HCT116 (cell line): ENCODE results near the gene AOC1. TPM values are rescaled to one million over a fixed set of nuclear protein-coding genes. Genes with fewer than 3 reads are reported as not detected.

Experiments
- ATAC-seq: fragments of 200-7000 bp; cut with Tn5 transposase; 2 replicates; pipeline ENCODE4 v1.9.1; 2020; ENCODE audit warnings: mild to moderate bottlenecking, moderate library complexity
- BruUV-seq: library from RNA; stranded (reverse); fragments of 400-500 nt; replicated peaks from 2 replicates; lab custom pipeline; 2021; lab: Mats Ljungman, UMichigan
- CTCF ChIA-PET: fragments of 300-600 bp; sonication (Branson Sonifier 250); formaldehyde crosslinking; loops from one replicate; lab custom pipeline; 2021; ENCODE audit warnings: antibody characterized with exemption; lab: Charles Lee
- POLR2A ChIA-PET: fragments of 300-600, 350-600 bp; sonication (Branson Sonifier 250); formaldehyde crosslinking; loops from one replicate; lab custom pipeline; 2021; ENCODE audit warnings: antibody characterized with exemption; lab: Charles Lee
- RAD21 ChIA-PET, 2 experiments: fragments of 300-600 bp; sonication (Branson Sonifier 250); formaldehyde crosslinking; loops; one replicate each; lab custom pipeline; 2023; ENCODE audit warnings: low total read pairs in 2 of 2; ENCODE audit not compliant: uncharacterized antibody in 2 of 2, unreplicated experiment in 2 of 2, low non-redundant PET in 1 of 2; lab: Charles Lee
- DNase-seq: peaks from one replicate; pipeline ENCODE4 v3.0.0-alpha.2; 2010; ENCODE audit warnings: low read depth, low spot score
- H2AFZ ChIP-seq: fragments of 200-600 bp; shearing (Covaris generic), sonication (generic); 2 replicates; pipeline ENCODE4 v1.6.1; 2017; ENCODE audit warnings: low read depth, mixed run types, mixed read lengths, antibody characterized with exemption, low read length; ENCODE audit not compliant: poor library complexity, severe bottlenecking
- H3K27ac ChIP-seq: 2 replicates; pipeline ENCODE4 v1.5.1; 2012; ENCODE audit warnings: low read depth, low read length
- H3K27me3 ChIP-seq: fragments of 200-600 bp; sonication (generic); 2 replicates; pipeline ENCODE4 v1.6.1; 2016; ENCODE audit warnings: mixed run types, low read length, mixed read lengths; ENCODE audit not compliant: insufficient read depth
- H3K36me3 ChIP-seq, 2 experiments: fragments of 200-500 bp in 1 of 2; fragments of 200-600 bp in 1 of 2; sonication (Bioruptor generic) in 1 of 2; sonication (generic) in 1 of 2; 2 replicates each; pipeline versions ENCODE4 v1.5.1 to v1.6.1; 2014 to 2016; ENCODE audit warnings: low read length in 2 of 2, inconsistent platforms in 1 of 2, mixed read lengths in 1 of 2, mixed run types in 1 of 2; ENCODE audit not compliant: insufficient read depth in 2 of 2, control insufficient read depth in 1 of 2
- H3K4me1 ChIP-seq, 2 experiments: fragments of 200-600 bp in 1 of 2; sonication (generic) in 1 of 2; 2 replicates each; pipeline versions ENCODE4 v1.5.1 to v1.6.1; 2012 to 2017; ENCODE audit warnings: low read length in 2 of 2, inconsistent platforms in 1 of 2, mild to moderate bottlenecking in 1 of 2, mixed read lengths in 1 of 2, mixed run types in 1 of 2, moderate library complexity in 1 of 2; ENCODE audit not compliant: insufficient read depth in 2 of 2, control insufficient read depth in 1 of 2
- H3K4me2 ChIP-seq: fragments of 200-600 bp; sonication (generic); 2 replicates; pipeline ENCODE4 v1.6.1; 2017; ENCODE audit warnings: mixed run types, low read length, mixed read lengths
- H3K4me3 ChIP-seq, 2 experiments: fragments of 200-600 bp in 1 of 2; sonication (generic) in 1 of 2; replicated peaks in 1 of 2; 2 replicates each; pipeline ENCODE4 v1.5.1; 2011 to 2016; ENCODE audit warnings: low read length in 2 of 2, control low read depth in 1 of 2, low read depth in 1 of 2, mild to moderate bottlenecking in 1 of 2, mixed read lengths in 1 of 2, mixed run types in 1 of 2
- H3K79me2 ChIP-seq: fragments of 200-600 bp; sonication (generic); 2 replicates; pipeline ENCODE4 v1.6.1; 2017; ENCODE audit warnings: mild to moderate bottlenecking, mixed run types, low read length, moderate library complexity, mixed read lengths; ENCODE audit not compliant: insufficient read depth
- H3K9ac ChIP-seq: fragments of 200-600 bp; sonication (generic); 2 replicates; pipeline ENCODE4 v1.6.1; 2016; ENCODE audit warnings: low read length, mixed read lengths
- H3K9me2 ChIP-seq: fragments of 200-600 bp; sonication (generic), shearing (Covaris generic); 2 replicates; pipeline ENCODE4 v1.6.1; 2017; ENCODE audit warnings: mixed run types, mild to moderate bottlenecking, moderate library complexity; ENCODE audit not compliant: insufficient read depth
- H3K9me3 ChIP-seq, 2 experiments: fragments of 200-500 bp in 1 of 2; fragments of 200-600 bp in 1 of 2; sonication (Bioruptor generic) in 1 of 2; sonication (generic) in 1 of 2; 2 replicates each; pipeline ENCODE4 v1.6.1; 2014 to 2017; ENCODE audit warnings: low read length in 2 of 2, mixed read lengths in 2 of 2, inconsistent platforms in 1 of 2, low read depth in 1 of 2, mild to moderate bottlenecking in 1 of 2, mixed run types in 1 of 2, moderate library complexity in 1 of 2; ENCODE audit not compliant: control insufficient read depth in 1 of 2, insufficient read depth in 1 of 2
- H4K20me1 ChIP-seq: fragments of 200-600 bp; sonication (generic), shearing (Covaris generic); 2 replicates; pipeline ENCODE4 v1.6.1; 2017; ENCODE audit warnings: mixed run types, mild to moderate bottlenecking, moderate library complexity; ENCODE audit not compliant: insufficient read depth
- ELF1 ChIP-seq: IDR thresholded peaks from 2 replicates; pipeline ENCODE4 v1.6.1; 2012; ENCODE audit warnings: low read depth, borderline replicate concordance
- POLR2AphosphoS5 ChIP-seq: IDR thresholded peaks from 2 replicates; pipeline ENCODE4 v1.6.1; 2011; ENCODE audit warnings: mild to moderate bottlenecking, low read depth, low read length, moderate library complexity
- RAD21 ChIP-seq: IDR thresholded peaks from 2 replicates; pipeline ENCODE4 v1.6.1; 2012; ENCODE audit warnings: low read depth, mild to moderate bottlenecking
- SIN3A ChIP-seq: IDR thresholded peaks from 2 replicates; pipeline ENCODE4 v1.6.1; 2012; ENCODE audit warnings: low read depth
- SP1 ChIP-seq: IDR thresholded peaks from 2 replicates; pipeline ENCODE4 v1.6.1; 2012; ENCODE audit warnings: low read depth
- TCF7L2 ChIP-seq: IDR thresholded peaks from 2 replicates; pipeline ENCODE4 v1.7.0; 2011; ENCODE audit warnings: borderline replicate concordance, inconsistent platforms; ENCODE audit not compliant: insufficient read depth, insufficient read length; ENCODE audit errors: extremely low read depth
- ZNF274 ChIP-seq: fragments of 200-500 bp; sonication (Bioruptor generic); IDR thresholded peaks from 2 replicates; pipeline ENCODE4 v1.6.1; 2014; ENCODE audit warnings: mild to moderate bottlenecking, low read depth, low read length, inconsistent platforms
- intact Hi-C: fragments of 100-400 bp; cut with micrococcal nuclease; formaldehyde crosslinking; loops from 2 replicates; pipeline ENCODE4 v1.10.0; 2022
- total RNA-seq: library from RNA; stranded (reverse); gene quantifications from one replicate; pipeline ENCODE4 v1.2.1, GENCODE V29; 2021; ENCODE audit not compliant: unreplicated experiment
- TF ChIP-seq, protein P1 (sequence below): IDR thresholded peaks from 2 replicates; pipeline ENCODE4 v1.6.1; 2012; ENCODE audit warnings: low read depth
- TF ChIP-seq, protein P2 (sequence below), 3 experiments: fragments of 200-600 bp in 1 of 3; sonication (generic) in 1 of 3; IDR thresholded peaks in 2 of 3; conservative IDR thresholded peaks in 1 of 3; 2 replicates each; pipeline ENCODE4 v1.5.1; 2012 to 2017; ENCODE audit warnings: low read depth in 2 of 3, low read length in 2 of 3, antibody characterized with exemption in 1 of 3, borderline replicate concordance in 1 of 3, control low read depth in 1 of 3, mild to moderate bottlenecking in 1 of 3, mixed read lengths in 1 of 3, mixed run types in 1 of 3, moderate library complexity in 1 of 3; ENCODE audit not compliant: insufficient read depth in 1 of 3

The AOC1 gene
- total RNA-seq, 1 experiment from 2014 or later = 0.37 TPM

GRCh38 chr7:150835702-150836280 lies 16.5 kb upstream of the AOC1 start (continued):
- TF ChIP-seq, protein P1, sequence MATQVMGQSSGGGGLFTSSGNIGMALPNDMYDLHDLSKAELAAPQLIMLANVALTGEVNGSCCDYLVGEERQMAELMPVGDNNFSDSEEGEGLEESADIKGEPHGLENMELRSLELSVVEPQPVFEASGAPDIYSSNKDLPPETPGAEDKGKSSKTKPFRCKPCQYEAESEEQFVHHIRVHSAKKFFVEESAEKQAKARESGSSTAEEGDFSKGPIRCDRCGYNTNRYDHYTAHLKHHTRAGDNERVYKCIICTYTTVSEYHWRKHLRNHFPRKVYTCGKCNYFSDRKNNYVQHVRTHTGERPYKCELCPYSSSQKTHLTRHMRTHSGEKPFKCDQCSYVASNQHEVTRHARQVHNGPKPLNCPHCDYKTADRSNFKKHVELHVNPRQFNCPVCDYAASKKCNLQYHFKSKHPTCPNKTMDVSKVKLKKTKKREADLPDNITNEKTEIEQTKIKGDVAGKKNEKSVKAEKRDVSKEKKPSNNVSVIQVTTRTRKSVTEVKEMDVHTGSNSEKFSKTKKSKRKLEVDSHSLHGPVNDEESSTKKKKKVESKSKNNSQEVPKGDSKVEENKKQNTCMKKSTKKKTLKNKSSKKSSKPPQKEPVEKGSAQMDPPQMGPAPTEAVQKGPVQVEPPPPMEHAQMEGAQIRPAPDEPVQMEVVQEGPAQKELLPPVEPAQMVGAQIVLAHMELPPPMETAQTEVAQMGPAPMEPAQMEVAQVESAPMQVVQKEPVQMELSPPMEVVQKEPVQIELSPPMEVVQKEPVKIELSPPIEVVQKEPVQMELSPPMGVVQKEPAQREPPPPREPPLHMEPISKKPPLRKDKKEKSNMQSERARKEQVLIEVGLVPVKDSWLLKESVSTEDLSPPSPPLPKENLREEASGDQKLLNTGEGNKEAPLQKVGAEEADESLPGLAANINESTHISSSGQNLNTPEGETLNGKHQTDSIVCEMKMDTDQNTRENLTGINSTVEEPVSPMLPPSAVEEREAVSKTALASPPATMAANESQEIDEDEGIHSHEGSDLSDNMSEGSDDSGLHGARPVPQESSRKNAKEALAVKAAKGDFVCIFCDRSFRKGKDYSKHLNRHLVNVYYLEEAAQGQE = no peak

- Histone ChIP-seq H3K79me2 (no peaks in the 10 kb centered on the region), H3K36me3 (no peaks in the 10 kb centered on the region), H2AFZ (no peak overlapping the region), H3K4me2 (no peak overlapping the region), H3K4me1 (no peaks in the 10 kb centered on the region), H3K9ac (no peak overlapping the region), H3K9me3 (no peaks in the 10 kb centered on the region), H3K4me3 (no peak overlapping the region), H4K20me1 (no peaks in the 10 kb centered on the region), H3K9me2 (no peaks in the 10 kb centered on the region), H3K27me3 (peaks cover 26% of the 10 kb centered on the region), H3K27ac (no peak overlapping the region)
- DNase-seq (no peak), ATAC-seq (no peak)
- CTCF ChIA-PET = no interaction called here
- RAD21 ChIA-PET = no interaction called here
- TF ChIP-seq SIN3A (no peak), ELF1 (no peak), ZNF274 (no peak), RAD21 (no peak), SP1 (no peak), POLR2AphosphoS5 (no peak), TCF7L2 (no peak)
- TF ChIP-seq, protein P2, sequence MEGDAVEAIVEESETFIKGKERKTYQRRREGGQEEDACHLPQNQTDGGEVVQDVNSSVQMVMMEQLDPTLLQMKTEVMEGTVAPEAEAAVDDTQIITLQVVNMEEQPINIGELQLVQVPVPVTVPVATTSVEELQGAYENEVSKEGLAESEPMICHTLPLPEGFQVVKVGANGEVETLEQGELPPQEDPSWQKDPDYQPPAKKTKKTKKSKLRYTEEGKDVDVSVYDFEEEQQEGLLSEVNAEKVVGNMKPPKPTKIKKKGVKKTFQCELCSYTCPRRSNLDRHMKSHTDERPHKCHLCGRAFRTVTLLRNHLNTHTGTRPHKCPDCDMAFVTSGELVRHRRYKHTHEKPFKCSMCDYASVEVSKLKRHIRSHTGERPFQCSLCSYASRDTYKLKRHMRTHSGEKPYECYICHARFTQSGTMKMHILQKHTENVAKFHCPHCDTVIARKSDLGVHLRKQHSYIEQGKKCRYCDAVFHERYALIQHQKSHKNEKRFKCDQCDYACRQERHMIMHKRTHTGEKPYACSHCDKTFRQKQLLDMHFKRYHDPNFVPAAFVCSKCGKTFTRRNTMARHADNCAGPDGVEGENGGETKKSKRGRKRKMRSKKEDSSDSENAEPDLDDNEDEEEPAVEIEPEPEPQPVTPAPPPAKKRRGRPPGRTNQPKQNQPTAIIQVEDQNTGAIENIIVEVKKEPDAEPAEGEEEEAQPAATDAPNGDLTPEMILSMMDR (IDR thresholded peaks at IDR 0.05 in 2 of 3, conservative IDR thresholded peaks at IDR 0.05 in 1 of 3; ENCODE audit: borderline replicate concordance in 1 of 3, insufficient read depth in 1 of 3, low read depth in 2 of 3, low read length in 2 of 3) = no peak
- BruUV-seq = no TSS peak
- intact Hi-C loops = no loop called here
- POLR2A ChIA-PET = no interaction called here
These were observed 13.2 kb upstream of the AOC1 start for GRCh38 chr7:150838965-150839650.
